PC-9 (cell line): ENCODE measurements around the gene CYP17A1.

Experiments used
- CTCF ChIP-seq: fragments of 200-600 bp; sonication (generic); conservative IDR thresholded peaks from 2 replicates; pipeline ENCODE4 v1.6.1; 2017; ENCODE audit warnings: mixed run types, antibody characterized with exemption, mild to moderate bottlenecking, moderate library complexity
- EZH2 ChIP-seq: fragments of 200-600 bp; sonication (generic); IDR thresholded peaks from 2 replicates; pipeline ENCODE4 v1.8.0; 2017; ENCODE audit warnings: antibody characterized with exemption, low read depth

GRCh38 chr10:102801978-102802377, 35.2 kb downstream of the CYP17A1 start:
- TF ChIP-seq CTCF (no peak), EZH2 (no peak)
